Stimulated activated CD8-positive, alpha-beta memory T cell treated with anti-CD3 and anti-CD28 coated beads, Interleukin-4, amount 100 ng/mL, for 48 hours (primary cell): ENCODE results near the gene ARPC5.
"Not testable (repeated sequence)": the region's sequence is repeated elsewhere in the genome, so short reads cannot be mapped to it uniquely, and the experiment has no call there.

Experiments
- DNase-seq: peaks from one replicate; pipeline ENCODE4 v3.0.0-alpha.2; 2020

Gene ARPC5

GRCh38 chr1:183645531-183645930 is 9.9 kb upstream of the ARPC5 start:
- no peak for DNase-seq

- DNase-seq = no peak
These were observed 6.6 kb upstream of the ARPC5 start for GRCh38 chr1:183642166-183642565.

- no peak for DNase-seq
These were observed 4.6 kb upstream of the ARPC5 start for GRCh38 chr1:183640193-183640592.

DNA sequence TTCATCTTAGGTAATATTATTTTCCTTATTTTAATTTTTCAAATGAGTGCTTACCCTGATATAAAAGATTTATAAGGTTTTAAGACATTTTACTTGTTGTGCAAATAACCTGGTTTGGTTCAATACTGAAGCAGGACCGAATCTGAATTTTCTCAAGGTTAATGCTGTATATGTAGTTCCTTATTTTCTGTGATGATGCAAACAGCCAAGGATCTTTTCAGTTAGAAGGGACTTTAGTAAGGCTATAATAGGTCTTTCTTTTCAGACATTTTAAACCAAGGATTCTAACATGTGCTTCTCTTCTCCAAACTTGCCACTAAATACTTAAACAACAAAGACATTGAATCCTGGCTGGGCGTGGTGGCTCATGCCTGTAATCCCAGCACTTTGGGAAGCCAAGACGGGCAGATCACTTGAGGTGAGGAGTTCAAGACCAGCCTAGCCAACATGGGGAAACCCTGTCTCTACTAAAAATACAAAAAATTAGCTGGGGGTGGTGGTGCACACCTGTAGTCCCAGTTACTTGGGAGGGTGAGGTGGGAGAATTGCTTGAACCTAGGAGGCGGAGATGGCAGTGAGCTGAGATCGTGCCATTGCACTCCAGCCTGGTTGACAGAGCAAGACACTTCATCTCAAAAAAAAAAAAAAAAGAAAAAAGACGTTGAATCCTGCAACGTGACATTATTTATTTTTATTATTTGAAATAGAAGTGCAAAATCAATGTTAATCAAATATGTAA is 3.2 kb upstream of the ARPC5 start:
- DNase-seq = no peak

DNA sequence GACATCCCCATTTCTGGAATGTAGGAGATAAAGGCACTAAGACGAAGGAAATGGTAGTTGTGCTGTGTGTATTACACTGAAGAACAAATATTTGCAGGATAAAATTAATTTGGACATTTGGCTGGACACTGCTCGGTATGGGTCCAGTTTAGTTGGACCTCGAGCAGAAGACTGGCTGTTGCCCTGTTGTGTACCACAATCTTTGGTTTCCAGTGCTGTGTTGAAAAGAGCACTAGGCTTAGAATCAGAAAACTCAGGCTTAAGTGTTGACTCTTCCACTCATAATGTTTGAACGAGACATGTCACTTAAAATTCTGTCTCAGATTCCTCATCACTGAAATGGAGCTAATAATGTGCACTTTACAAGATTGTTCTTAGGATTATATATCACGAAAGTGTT is 1.2 kb upstream of the ARPC5 start:
- DNase-seq = no peak

- no peak for DNase-seq
These were observed 725 bp upstream of the ARPC5 start for GRCh38 chr1:183636334-183636682.

- DNase-seq = peak; percentile 56
These were observed 431 bp downstream of the ARPC5 start for GRCh38 chr1:183635099-183635605.

- DNase-seq = no peak
These were observed 1.0 kb downstream of the ARPC5 start for GRCh38 chr1:183634429-183635065.

DNA sequence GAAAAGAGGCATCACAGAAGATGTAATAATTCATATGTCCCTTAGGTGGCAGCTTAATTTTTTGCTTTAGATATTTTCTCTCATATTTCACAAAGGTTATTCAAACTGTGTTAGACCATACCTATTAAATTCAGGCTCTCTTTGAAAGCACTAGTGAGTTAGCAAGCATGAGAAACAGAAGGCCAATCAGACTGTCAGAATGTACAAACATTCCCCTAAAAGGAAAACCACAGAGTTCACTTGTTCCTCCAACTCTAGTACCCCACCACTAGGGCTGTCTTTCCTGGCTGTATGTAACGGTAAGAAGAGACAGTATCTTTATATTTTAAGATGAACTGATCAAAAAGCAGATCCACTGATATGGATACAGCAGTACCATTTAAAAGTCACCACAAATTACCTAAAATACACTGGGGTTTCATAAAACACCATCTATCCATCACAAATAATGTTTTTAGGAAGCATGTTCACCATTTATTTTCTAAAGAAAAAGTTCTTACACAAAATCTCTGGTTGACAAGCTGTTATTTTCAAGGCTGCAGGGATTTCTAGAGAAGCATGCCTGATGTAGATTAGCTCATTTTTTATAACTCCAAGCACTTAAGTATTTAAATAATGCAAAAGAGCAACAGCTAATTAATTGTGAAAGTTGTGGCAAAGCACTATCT is 1.8 kb downstream of the ARPC5 start:
- no peak for DNase-seq

GRCh38 chr1:183632964-183633363 is 2.6 kb downstream of the ARPC5 start:
- DNase-seq = no peak

DNA sequence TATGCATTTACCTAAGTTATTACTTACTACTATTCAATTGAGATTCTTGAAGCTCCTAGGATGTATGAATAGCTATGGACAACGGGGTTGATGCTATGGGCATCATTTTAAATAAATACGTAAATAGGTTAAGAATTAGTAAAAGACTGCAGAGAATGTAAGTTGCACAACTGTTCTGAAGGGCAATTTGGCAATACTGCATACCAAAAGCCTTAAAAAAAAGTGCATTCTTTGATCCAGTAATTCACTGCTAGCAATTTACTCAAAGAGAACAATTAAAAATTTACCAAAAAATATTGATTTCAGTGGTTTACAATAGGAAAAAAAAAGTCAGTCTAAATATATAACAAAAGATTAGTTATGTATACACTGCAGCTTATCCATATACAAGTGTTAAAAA is 3.5 kb downstream of the ARPC5 start:
- DNase-seq = no peak

- no peak for DNase-seq
These were observed 4.8 kb downstream of the ARPC5 start for GRCh38 chr1:183630748-183631147.

DNA sequence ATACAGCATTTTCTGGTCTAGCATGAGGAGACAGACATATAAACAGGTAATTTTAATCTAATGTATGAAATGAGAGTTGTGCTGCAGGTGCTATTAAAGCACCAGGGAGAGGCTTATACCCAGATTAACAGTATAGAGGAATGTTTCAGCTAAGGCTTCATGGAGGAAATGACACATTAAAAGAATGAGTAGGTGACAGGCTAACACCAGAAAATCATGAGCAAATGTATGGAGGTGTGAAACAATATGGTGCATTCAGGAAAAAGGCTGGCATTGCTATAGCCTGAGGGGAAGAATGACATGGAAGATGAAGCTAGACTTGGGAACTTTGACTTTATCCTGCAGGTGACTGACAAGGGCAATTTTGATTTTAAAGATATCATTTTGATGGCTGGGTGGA is 7.0 kb downstream of the ARPC5 start:
- no peak for DNase-seq

GRCh38 chr1:183626236-183626635 is 9.3 kb downstream of the ARPC5 start:
- not testable (repeated sequence) for DNase-seq

DNA sequence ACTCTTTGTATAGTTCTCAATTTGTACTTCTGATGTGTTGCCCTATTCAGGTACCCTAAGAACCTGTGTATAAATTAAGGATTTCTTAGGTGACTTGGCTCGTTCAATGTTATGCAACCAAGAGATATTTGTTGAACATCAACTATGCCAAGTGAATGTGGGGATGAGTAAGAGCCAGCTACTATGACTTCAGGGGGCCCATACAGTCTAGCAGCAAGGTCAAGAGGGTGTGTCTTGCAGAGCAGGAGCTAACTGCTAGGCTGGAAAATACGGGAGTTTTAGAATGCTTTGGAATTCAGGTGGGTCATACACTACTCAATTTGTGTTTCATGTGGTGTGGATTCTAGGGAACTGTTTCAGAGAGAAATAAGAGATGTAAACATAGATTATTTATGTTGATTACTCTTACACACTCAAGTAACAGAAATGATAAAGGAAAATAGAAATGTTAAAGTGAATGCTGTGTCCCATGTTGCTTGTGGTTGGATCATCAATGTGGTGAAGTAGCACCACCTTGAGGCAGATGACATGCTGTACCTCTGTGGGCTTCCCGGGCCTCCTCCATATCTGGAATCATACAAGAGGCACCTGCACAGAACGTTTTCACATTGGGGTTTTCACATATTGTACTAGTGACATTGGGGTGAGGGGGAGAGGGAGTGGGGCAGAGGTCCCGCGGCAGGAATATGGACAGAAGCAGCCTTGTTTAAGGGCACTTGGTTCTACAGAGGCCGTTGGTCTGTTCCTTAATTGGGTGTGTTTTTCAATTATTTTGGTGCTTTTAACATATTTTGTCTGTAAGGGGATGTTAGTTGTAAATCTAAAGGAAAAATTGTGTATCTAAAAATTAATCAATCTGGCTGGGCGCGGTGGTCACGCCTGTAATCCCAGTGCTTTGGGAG is 12.4 kb downstream of the ARPC5 start:
- peak; percentile 51 for DNase-seq

- DNase-seq = no peak
These were observed 13.6 kb downstream of the ARPC5 start for GRCh38 chr1:183622013-183622412.

GRCh38 chr1:183620311-183620710 is 15.3 kb downstream of the ARPC5 start:
- DNase-seq = no peak

- no peak for DNase-seq
These were observed 15.8 kb downstream of the ARPC5 start for GRCh38 chr1:183619781-183620180.

DNA sequence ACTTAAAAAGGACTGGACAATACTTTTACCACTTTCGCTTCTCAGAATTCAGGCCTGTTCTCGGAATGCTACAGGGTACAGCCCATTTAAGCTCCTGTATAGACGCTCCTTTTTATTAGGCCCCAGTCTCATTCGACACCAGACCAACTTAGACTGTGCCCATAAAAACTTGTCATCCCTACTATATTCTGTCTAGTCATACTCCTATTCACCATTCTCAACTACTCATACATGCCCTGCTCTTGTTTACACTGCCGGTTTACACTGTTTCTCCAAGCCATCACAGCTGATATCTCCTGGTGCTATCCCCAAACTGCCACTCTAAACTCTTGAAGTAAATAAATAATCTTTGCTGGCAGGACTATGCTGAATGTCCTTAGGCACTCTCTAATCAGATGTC is 17.4 kb downstream of the ARPC5 start:
- DNase-seq = not testable (repeated sequence)

- not testable (repeated sequence) for DNase-seq
These were observed 22.6 kb downstream of the ARPC5 start for GRCh38 chr1:183612975-183613374.

DNA sequence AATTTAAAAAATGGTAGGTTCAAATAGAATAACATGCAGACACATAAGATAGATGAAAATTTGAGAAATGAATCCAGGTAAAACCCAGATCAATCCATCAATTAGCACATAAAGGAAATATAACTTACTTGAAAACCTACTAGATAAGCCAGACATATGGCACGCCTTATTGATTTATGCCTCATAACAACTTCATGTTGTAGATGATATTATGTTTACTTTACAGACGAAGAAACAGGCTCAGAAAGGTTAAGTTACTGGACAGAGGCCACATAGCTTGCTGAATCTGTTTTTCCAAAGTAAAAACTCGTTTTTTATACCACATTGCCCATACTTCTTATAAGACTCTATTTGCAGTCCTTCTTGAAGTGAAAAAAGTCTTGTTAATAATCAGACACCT is 23.2 kb downstream of the ARPC5 start:
- DNase-seq = no peak

- no peak for DNase-seq
These were observed 24.6 kb downstream of the ARPC5 start for GRCh38 chr1:183611021-183611420.
